EL (cell line): Measurements from ENCODE around the gene ANKRD35.
"Not testable (repeated sequence)": the region's sequence is repeated elsewhere in the genome, so short reads cannot be mapped to it uniquely, and the experiment has no call there.

Experiments used
- DNase-seq: peaks from one replicate; pipeline ENCODE4 v3.0.0-alpha.2; 2016

ANKRD35 gene

DNA sequence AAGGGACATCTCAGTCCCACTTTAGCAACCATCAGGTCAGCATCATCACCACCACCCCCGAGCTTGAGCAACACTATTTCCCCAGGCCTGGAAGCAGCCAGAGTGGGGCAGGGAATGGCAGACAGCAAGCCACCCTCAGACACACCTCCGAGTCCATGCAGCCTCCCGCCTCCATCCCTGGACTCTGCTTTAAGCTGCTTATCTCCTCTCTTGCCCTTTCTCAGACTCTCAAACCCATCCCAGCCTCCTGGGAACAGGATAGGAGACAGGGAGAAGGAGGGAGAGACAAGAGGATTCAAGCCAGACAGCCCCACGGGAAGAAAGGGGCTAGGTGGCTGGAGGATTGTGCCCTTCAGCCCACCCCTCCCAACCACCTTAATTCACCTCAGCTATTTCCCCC lies 28.5 kb downstream of the ANKRD35 start:
- no peak for DNase-seq

GRCh38 chr1:145855426-145855948 lies 30.2 kb downstream of the ANKRD35 start:
- no peak for DNase-seq

DNA sequence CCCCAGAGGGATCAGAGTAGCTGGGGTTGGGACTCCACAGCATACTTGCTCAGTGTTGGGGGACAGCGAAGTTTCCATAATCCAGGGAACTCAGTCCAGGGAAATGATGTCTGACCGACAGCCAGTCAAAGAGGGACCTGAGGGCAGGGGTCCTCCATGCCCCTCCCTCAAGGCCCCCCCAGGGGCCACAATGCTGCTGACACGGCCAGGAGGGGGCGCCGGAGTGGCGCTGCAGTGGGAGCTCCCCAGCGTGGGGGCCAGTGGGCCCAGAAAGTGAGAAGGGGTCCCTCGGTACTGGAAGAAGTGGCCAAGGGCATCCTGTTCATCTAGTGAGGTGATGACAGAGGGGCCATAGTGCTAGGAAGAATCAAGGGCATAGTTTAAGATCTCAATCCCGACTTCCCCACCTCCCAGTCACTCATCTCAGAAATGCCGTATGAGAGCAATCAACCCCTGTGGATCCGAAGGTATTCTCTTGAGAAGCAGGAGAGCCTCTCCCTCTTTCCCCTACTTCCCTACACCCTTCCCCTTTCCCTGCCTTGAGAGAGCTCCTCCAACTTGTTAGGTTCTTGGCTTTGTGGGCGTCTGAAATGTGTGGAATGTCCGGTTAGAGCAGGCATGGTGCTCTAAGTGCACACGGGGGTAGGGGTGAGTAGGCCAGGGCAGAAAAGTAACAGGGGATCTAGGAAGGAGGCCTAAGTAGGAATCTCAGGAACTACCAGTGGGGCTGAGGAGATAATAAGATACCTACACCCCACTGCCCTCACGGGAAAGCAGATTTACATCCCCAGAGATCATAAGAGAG lies 36.1 kb downstream of the ANKRD35 start:
- peak; percentile 90 for DNase-seq

DNA sequence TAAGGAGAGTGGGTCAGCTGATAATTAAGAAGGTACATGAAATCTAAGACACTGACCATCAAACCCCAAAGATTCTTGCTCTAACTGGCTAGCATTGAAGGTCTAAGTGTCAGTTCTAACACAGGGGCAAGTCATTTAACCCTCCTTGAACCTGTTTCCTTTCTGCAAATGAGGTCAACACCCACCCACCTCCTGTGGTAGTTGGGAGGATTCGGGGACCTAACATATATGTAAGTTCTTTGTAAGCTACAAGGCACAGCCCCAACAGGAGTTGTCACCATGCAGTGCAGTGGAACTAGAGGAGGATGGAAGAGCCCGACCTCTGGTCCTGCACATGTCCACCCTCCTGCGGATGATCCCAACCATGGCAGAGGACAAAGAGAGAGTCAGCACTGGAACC lies 37.8 kb downstream of the ANKRD35 start:
- DNase-seq: no peak

DNA sequence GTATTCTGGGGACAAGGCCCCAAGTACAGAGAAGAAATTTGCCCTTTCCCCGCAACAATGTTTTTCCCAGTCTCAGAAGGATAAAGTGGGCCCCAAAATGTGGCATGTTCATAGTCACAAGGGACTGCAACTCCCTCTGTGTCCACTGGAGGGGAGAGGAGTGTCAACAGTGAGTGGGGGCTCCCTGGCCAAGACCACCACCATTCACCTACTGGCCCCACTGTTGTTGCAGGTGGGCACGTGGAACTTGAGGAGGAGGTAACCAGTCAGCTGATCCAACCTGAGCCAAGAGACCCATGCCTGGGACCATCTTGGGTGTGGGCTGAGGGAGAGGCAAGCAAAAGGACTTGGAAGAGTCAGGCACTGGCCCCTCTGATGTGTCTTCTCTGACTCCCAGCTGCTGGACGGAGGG lies 39.5 kb downstream of the ANKRD35 start:
- DNase-seq: peak; percentile 44

GRCh38 chr1:145845514-145846161 lies 40.0 kb downstream of the ANKRD35 start, which contains the start of gene NUDT17:
TSS of gene NUDT17 (plus strand) at chr1:145845630. CDS start at chr1:145845641, 11 bp downstream.
- peak; percentile 81 for DNase-seq

GRCh38 chr1:145845144-145845513 lies 40.5 kb downstream of the ANKRD35 start:
- no peak for DNase-seq

- no peak for DNase-seq
Measured at GRCh38 chr1:145843031-145843430, 42.6 kb downstream of the ANKRD35 start.

- DNase-seq: no peak
Measured at GRCh38 chr1:145837656-145838055, 48.0 kb downstream of the ANKRD35 start.

DNA sequence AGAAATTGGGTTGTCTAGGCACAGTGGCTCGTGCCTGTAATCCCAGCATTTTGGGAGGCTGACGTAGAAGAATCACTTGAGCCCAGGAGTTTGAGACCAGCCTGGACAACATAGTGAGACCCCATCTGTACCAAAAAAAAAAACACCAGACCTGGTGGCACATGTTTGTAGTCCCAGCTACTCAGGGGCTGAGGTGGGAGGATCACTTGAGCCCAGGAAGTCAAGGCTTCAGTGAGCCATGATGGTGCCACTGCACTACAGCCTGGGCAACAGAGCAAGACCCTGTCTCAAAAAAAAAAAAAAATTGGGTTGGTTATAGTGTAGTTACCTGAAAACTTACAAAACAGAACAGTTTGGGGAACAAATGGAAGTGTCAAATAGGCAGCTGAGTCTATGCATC lies 54.9 kb downstream of the ANKRD35 start:
- DNase-seq: not testable (repeated sequence)

- DNase-seq: no peak
Measured at GRCh38 chr1:145828367-145829026, 57.2 kb downstream of the ANKRD35 start.

- DNase-seq: no peak
Measured at GRCh38 chr1:145827966-145828365, 57.7 kb downstream of the ANKRD35 start.

DNA sequence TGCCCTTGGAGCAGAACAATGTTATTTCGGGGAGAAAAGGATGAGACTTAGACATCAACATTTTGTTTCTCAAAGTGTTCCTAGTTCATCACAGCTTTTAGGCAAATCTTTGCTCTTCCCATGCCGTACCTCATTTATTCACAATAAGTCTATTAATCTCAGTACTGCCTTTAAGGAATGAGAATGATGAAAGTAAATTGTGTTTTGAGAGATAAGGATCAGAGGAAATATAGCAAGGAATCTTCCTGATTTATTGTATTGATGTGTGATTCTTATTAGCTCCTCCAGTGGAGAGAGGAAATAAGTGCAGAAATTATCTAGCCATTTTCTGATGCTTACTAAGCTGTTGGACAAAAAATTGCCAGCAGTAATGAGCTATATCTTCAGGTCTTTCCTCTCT lies 59.6 kb downstream of the ANKRD35 start:
- DNase-seq: no peak

- DNase-seq: no peak
Measured at GRCh38 chr1:145824499-145824842, 61.2 kb downstream of the ANKRD35 start.

GRCh38 chr1:145823565-145824498 lies 61.8 kb downstream of the ANKRD35 start, which contains the start of the genes POLR3C and RNF115:
TSS of gene POLR3C (plus strand) at chr1:145824200. CDS start at chr1:145825777, 1,577 bp downstream.
TSS of gene RNF115 (minus strand) at chr1:145824095. CDS start at chr1:145823873, 222 bp downstream.
- DNase-seq: peak; percentile 94

DNA sequence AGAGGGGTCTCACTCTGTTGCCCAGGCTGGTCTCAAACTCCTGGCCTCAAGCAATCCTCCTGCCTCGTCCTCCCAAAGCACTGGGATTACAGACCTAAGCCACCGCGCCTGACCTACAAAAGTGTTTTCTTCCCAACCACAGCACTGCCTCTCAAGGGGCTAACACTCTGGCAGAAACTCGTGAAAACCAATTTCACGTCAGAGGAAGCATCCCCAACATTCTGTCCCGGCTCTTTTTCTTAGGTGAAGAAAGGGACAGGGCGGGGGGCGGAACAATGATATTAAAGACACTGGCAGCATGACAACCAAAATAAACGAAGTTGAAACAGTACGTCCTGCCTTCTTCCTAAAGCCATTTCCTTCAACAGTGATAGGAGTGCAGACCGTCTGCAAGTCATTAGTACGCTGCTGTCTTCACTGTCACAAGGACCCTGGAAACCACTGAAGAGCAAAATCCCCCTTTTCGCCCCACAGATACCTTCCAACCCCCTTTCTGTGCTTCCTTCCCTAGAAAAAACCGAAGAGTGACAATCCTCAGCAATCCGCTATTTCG lies 62.8 kb downstream of the ANKRD35 start:
- DNase-seq: not testable (repeated sequence)

DNA sequence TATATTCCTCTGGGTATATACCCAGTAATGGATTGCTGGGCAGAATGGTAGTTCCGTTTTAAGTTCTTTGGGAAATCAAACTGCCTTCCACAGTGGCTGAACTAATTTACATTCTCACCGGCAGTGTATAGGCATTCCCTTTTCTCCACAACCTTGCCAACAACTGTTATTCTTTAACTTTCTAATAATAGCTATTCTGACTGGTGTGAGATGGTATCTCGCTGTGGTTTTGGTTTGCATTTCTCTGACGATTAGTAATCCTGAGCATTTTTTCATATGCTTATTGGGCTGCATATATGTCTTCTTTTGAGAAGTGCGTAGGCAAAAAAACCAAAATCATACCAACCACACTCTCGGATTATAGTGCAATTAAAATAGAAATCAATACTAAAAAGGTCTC lies 67.6 kb downstream of the ANKRD35 start:
- DNase-seq: peak; percentile 70
